Ishikawa (cell line): ENCODE results near the gene ITGB1.

Experiments
- EGR1 ChIP-seq: IDR thresholded peaks from 2 replicates; pipeline ENCODE4 v1.6.1; 2012
- RAD21 ChIP-seq: IDR thresholded peaks from 2 replicates; pipeline ENCODE4 v1.6.1; 2012; ENCODE audit warnings: low read depth

DNA sequence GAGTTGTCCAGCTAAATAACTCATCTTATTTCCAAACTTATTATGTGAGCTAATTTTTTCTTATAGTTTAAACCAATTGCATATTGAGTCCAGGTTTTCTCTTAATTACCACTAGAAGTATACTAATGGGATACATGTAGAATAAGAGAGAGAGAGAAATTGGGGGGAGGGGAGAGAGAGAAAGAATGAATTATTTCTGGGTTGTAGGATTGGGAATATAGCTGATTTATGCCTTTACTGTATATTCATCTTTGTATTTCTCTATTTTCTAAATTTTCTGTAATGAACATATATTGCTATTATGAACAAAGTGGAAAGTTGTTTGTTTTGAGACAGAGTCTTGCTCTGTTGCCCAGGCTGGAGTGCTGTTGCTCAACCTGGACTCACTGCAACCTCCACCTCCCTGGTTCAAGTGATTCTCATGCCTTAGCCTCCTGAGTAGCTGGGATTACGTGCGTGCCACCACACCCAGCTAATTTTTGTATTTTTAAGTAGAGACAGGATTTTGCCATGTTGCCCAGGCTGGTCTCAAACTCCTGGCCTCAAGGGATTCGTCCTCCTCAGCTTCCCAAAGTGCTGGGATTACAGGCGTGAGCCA, 26.1 kb upstream of the ITGB1 start:
- TF ChIP-seq RAD21 (no peak), EGR1 (no peak)
